Measurements from ENCODE around the gene CEP89. TPM values are rescaled to one million over a fixed set of nuclear protein-coding genes. Genes with fewer than 3 reads are reported as not detected.

CEP89 gene
- total and polyA plus RNA-seq, 5 donors: 5.6 to 11.3 (median 9.2) TPM

GRCh38 chr19:32877977-32878745, 93.6 kb downstream of the CEP89 start:
- no peak overlapping the region for H3K4me3 ChIP-seq (ENCODE audit: low read length)
- intact Hi-C loops (cut with DNase I): no loop called here
- no peaks in the 10 kb centered on the region for H3K4me1 ChIP-seq (ENCODE audit: control insufficient read depth, insufficient read depth, low read length)
- ATAC-seq (no peak), DNase-seq (no peak)
- H3K27me3 ChIP-seq (ENCODE audit: control insufficient read depth, insufficient read depth): no peaks in the 10 kb centered on the region
- WGBS: 95% methylated on average over 14 of the region's 14 CpGs
- H3K9me3 ChIP-seq (ENCODE audit: control insufficient read depth, low read length): no peaks in the 10 kb centered on the region
- H3K27ac ChIP-seq (ENCODE audit: low read length): no peak overlapping the region

GRCh38 chr19:32877323-32877912, 94.3 kb downstream of the CEP89 start:
- WGBS: 90% methylated on average over 9 of the region's 9 CpGs
- Histone ChIP-seq H3K4me3 (ENCODE audit: low read length) (no peak overlapping the region), H3K4me1 (ENCODE audit: control insufficient read depth, insufficient read depth, low read length) (no peaks in the 10 kb centered on the region), H3K27ac (ENCODE audit: low read length) (no peak overlapping the region), H3K27me3 (ENCODE audit: control insufficient read depth, insufficient read depth) (no peaks in the 10 kb centered on the region), H3K9me3 (ENCODE audit: control insufficient read depth, low read length) (no peaks in the 10 kb centered on the region)
- DNase-seq (no peak), ATAC-seq (no peak)
- intact Hi-C loops (cut with DNase I): no loop called here

GRCh38 chr19:32876919-32877285, 94.9 kb downstream of the CEP89 start:
- ATAC-seq: no peak
- Histone ChIP-seq H3K4me1 (ENCODE audit: control insufficient read depth, insufficient read depth, low read length) (no peaks in the 10 kb centered on the region), H3K9me3 (ENCODE audit: control insufficient read depth, low read length) (no peaks in the 10 kb centered on the region), H3K27me3 (ENCODE audit: control insufficient read depth, insufficient read depth) (no peaks in the 10 kb centered on the region), H3K27ac (ENCODE audit: low read length) (no peak overlapping the region), H3K4me3 (ENCODE audit: low read length) (no peak overlapping the region)
- DNase-seq: no peak
- intact Hi-C loops (cut with DNase I): no loop called here
- 84% methylated on average over 12 of the region's 12 CpGs for WGBS

GRCh38 chr19:32876236-32876918, 95.4 kb downstream of the CEP89 start:
- WGBS: 89% methylated on average over 9 of the region's 9 CpGs
- Histone ChIP-seq H3K4me3 (ENCODE audit: low read length) (no peak overlapping the region), H3K27ac (ENCODE audit: low read length) (no peak overlapping the region), H3K9me3 (ENCODE audit: control insufficient read depth, low read length) (no peaks in the 10 kb centered on the region), H3K27me3 (ENCODE audit: control insufficient read depth, insufficient read depth) (no peaks in the 10 kb centered on the region), H3K4me1 (ENCODE audit: control insufficient read depth, insufficient read depth, low read length) (no peaks in the 10 kb centered on the region)
- ATAC-seq (no peak), DNase-seq (no peak)
- intact Hi-C loops (cut with DNase I): no loop called here

GRCh38 chr19:32875428-32875827, 96.3 kb downstream of the CEP89 start:
- ATAC-seq: no peak
- intact Hi-C loops (cut with DNase I): no loop called here

GRCh38 chr19:32874605-32875004, 97.2 kb downstream of the CEP89 start:
- Histone ChIP-seq H3K27me3 (ENCODE audit: control insufficient read depth, insufficient read depth) (no peaks in the 10 kb centered on the region), H3K4me1 (ENCODE audit: control insufficient read depth, insufficient read depth, low read length) (no peaks in the 10 kb centered on the region), H3K9me3 (ENCODE audit: control insufficient read depth, low read length) (no peaks in the 10 kb centered on the region), H3K27ac (ENCODE audit: low read length) (no peak overlapping the region), H3K4me3 (ENCODE audit: low read length) (no peak overlapping the region)
- WGBS: 87% methylated on average over 9 of the region's 9 CpGs
- intact Hi-C loops (cut with DNase I): no loop called here
- DNase-seq: peak in 1 of 3 donors; percentile 11
- no peak for ATAC-seq

More at GRCh38 chr19:32875428-32875827, 96.3 kb downstream of the CEP89 start:
- Histone ChIP-seq H3K27ac (ENCODE audit: low read length) (no peak overlapping the region), H3K4me1 (ENCODE audit: control insufficient read depth, insufficient read depth, low read length) (no peaks in the 10 kb centered on the region), H3K9me3 (ENCODE audit: control insufficient read depth, low read length) (no peaks in the 10 kb centered on the region), H3K27me3 (ENCODE audit: control insufficient read depth, insufficient read depth) (no peaks in the 10 kb centered on the region), H3K4me3 (ENCODE audit: low read length) (no peak overlapping the region)
- DNase-seq: no peak
- 67% methylated on average over 7 of the region's 7 CpGs for WGBS

- Histone ChIP-seq H3K4me1 (ENCODE audit: control insufficient read depth, insufficient read depth, low read length) (no peaks in the 10 kb centered on the region), H3K27me3 (ENCODE audit: control insufficient read depth, insufficient read depth) (no peaks in the 10 kb centered on the region), H3K4me3 (ENCODE audit: low read length) (no peak overlapping the region), H3K27ac (ENCODE audit: low read length) (no peak overlapping the region), H3K9me3 (ENCODE audit: control insufficient read depth, low read length) (no peaks in the 10 kb centered on the region)
- no peak for DNase-seq
- intact Hi-C loops (cut with DNase I): no loop called here
- WGBS: 89% methylated on average over 18 of the region's 18 CpGs
- ATAC-seq: no peak
Observed at GRCh38 chr19:32873247-32873959, 98.4 kb downstream of the CEP89 start.

GRCh38 chr19:32872391-32872790, 99.4 kb downstream of the CEP89 start:
- no peak for DNase-seq
- Histone ChIP-seq H3K27me3 (ENCODE audit: control insufficient read depth, insufficient read depth) (no peaks in the 10 kb centered on the region), H3K9me3 (ENCODE audit: control insufficient read depth, low read length) (no peaks in the 10 kb centered on the region), H3K4me3 (ENCODE audit: low read length) (no peak overlapping the region), H3K4me1 (ENCODE audit: control insufficient read depth, insufficient read depth, low read length) (no peaks in the 10 kb centered on the region), H3K27ac (ENCODE audit: low read length) (no peak overlapping the region)
- no peak for ATAC-seq
- intact Hi-C loops (cut with DNase I): no loop called here
- WGBS: 89% methylated on average over 3 of the region's 3 CpGs

GRCh38 chr19:32870981-32871451, 100.7 kb downstream of the CEP89 start:
- H3K4me3 ChIP-seq (ENCODE audit: low read length): no peak overlapping the region
- ATAC-seq (no peak), DNase-seq (no peak)
- WGBS: 70% methylated on average over 12 of the region's 12 CpGs
- no peaks in the 10 kb centered on the region for H3K4me1 ChIP-seq (ENCODE audit: control insufficient read depth, insufficient read depth, low read length)
- no peaks in the 10 kb centered on the region for H3K27me3 ChIP-seq (ENCODE audit: control insufficient read depth, insufficient read depth)
- intact Hi-C loops (cut with DNase I): no loop called here
- H3K27ac ChIP-seq (ENCODE audit: low read length): no peak overlapping the region
- no peaks in the 10 kb centered on the region for H3K9me3 ChIP-seq (ENCODE audit: control insufficient read depth, low read length)

- H3K9me3 ChIP-seq (ENCODE audit: control insufficient read depth, low read length): no peaks in the 10 kb centered on the region
- ATAC-seq (no peak), DNase-seq (no peak)
- no peak overlapping the region for H3K4me3 ChIP-seq (ENCODE audit: low read length)
- 68% methylated on average over 18 of the region's 18 CpGs for WGBS
- no peaks in the 10 kb centered on the region for H3K4me1 ChIP-seq (ENCODE audit: control insufficient read depth, insufficient read depth, low read length)
- H3K27me3 ChIP-seq (ENCODE audit: control insufficient read depth, insufficient read depth): no peaks in the 10 kb centered on the region
- H3K27ac ChIP-seq (ENCODE audit: low read length): no peak overlapping the region
- intact Hi-C loops (cut with DNase I): no loop called here
Observed at GRCh38 chr19:32869966-32870573, 101.7 kb downstream of the CEP89 start.

Measured in right cardiac atrium (tissue), 5 donors.